Karpas-422 (cell line): ENCODE measurements around the gene INCA1. TPM values are rescaled to one million over a fixed set of nuclear protein-coding genes. Genes with fewer than 3 reads are reported as not detected.
A peak's percentile ranks its signal among the peaks of the same experiment; 100 is the strongest.

Source experiments
- DNase-seq: peaks from one replicate; pipeline ENCODE4 v3.0.0-alpha.2; 2015
- H2AFZ ChIP-seq: fragments of 200-600 bp; sonication (generic); 2 replicates; pipeline ENCODE4 v1.6.1; 2014; ENCODE audit warnings: antibody characterized with exemption, low read length, mixed read lengths
- H3K27ac ChIP-seq: fragments of 200-600 bp; sonication (generic); 2 replicates; pipeline ENCODE4 v1.5.1; 2014; ENCODE audit warnings: mild to moderate bottlenecking, low read length, moderate library complexity
- H3K27me3 ChIP-seq: fragments of 200-600 bp; sonication (generic); 2 replicates; pipeline ENCODE4 v1.6.1; 2014; ENCODE audit warnings: low read length, mixed read lengths
- H3K36me3 ChIP-seq: fragments of 200-600 bp; sonication (generic); 2 replicates; pipeline ENCODE4 v1.6.1; 2014; ENCODE audit warnings: low read length, mixed read lengths; ENCODE audit not compliant: insufficient read depth
- H3K4me1 ChIP-seq: fragments of 200-600 bp; sonication (generic); 2 replicates; pipeline ENCODE4 v1.6.1; 2014; ENCODE audit warnings: mild to moderate bottlenecking, low read length, mixed read lengths
- H3K4me2 ChIP-seq: fragments of 200-600 bp; sonication (generic); 2 replicates; pipeline ENCODE4 v1.6.1; 2014; ENCODE audit warnings: low read length, low read depth, mild to moderate bottlenecking; ENCODE audit not compliant: poor library complexity, severe bottlenecking
- H3K4me3 ChIP-seq: fragments of 200-600 bp; sonication (generic); 2 replicates; pipeline ENCODE4 v1.5.1; 2014; ENCODE audit warnings: mild to moderate bottlenecking, antibody characterized with exemption, low read length, mixed read lengths
- H3K79me2 ChIP-seq: fragments of 200-600 bp; sonication (generic); 2 replicates; pipeline ENCODE4 v1.6.1; 2014; ENCODE audit warnings: mild to moderate bottlenecking, low read length, mixed read lengths
- H3K9ac ChIP-seq: fragments of 200-600 bp; sonication (generic); 2 replicates; pipeline ENCODE4 v1.6.0; 2014; ENCODE audit warnings: low read length
- H3K9me2 ChIP-seq: fragments of 200-600 bp; sonication (generic), shearing (Covaris generic); replicated peaks from 2 replicates; pipeline ENCODE4 v1.6.0; 2014; ENCODE audit warnings: mild to moderate bottlenecking, low read length, moderate library complexity; ENCODE audit not compliant: insufficient read depth
- H3K9me3 ChIP-seq: fragments of 300-700, 200-600 bp; sonication (generic); 2 replicates; pipeline ENCODE4 v1.6.1; 2014; ENCODE audit warnings: low read length, mixed read lengths
- H4K20me1 ChIP-seq: fragments of 200-600 bp; sonication (generic); 2 replicates; pipeline ENCODE4 v1.6.1; 2014; ENCODE audit warnings: mild to moderate bottlenecking, antibody characterized with exemption, low read length, low read depth; ENCODE audit not compliant: insufficient read depth
- total RNA-seq: library from RNA; depleted of rRNA; stranded (reverse); fragments of >200 nt; shearing (Covaris generic); gene quantifications from 2 replicates; pipeline ENCODE4 v1.2.3, GENCODE V29; 2014; ENCODE audit warnings: low replicate concordance

INCA1 gene
- total RNA-seq, 1 experiment from 2014 or later = not detected

GRCh38 chr17:4999430-5000093, 2.2 kb upstream of the INCA1 start:
- Histone ChIP-seq H3K9me3 (no peaks in the 10 kb centered on the region), H3K9ac (peak overlapping the region; percentile 92), H3K9me2 (no peaks in the 10 kb centered on the region), H3K79me2 (peaks cover 21% of the 10 kb centered on the region), H3K27ac (peak overlapping the region; percentile 37; the same call in 1 of the 2 replicates), H3K4me2 (peak overlapping the region; percentile 86), H3K4me1 (peaks cover 18% of the 10 kb centered on the region), H2AFZ (no peak overlapping the region), H3K27me3 (no peaks in the 10 kb centered on the region), H3K4me3 (peak overlapping the region; percentile 78), H4K20me1 (no peaks in the 10 kb centered on the region), H3K36me3 (peaks cover 7% of the 10 kb centered on the region; the same call in 1 of the 2 replicates)
- no peak for DNase-seq

GRCh38 chr17:4998732-4999429, 1.6 kb upstream of the INCA1 start:
- Histone ChIP-seq H3K4me2 (peak overlapping the region; percentile 86), H2AFZ (no peak overlapping the region), H3K9ac (peak overlapping the region; percentile 92), H3K79me2 (peaks cover 21% of the 10 kb centered on the region), H3K36me3 (0 out of 2 replicates have a peak, but pooled peaks cover 3% of the 10 kb centered on the region), H3K27me3 (no peaks in the 10 kb centered on the region), H4K20me1 (no peaks in the 10 kb centered on the region), H3K4me1 (peaks cover 18% of the 10 kb centered on the region), H3K9me3 (no peaks in the 10 kb centered on the region), H3K27ac (peak overlapping the region; percentile 37), H3K9me2 (no peaks in the 10 kb centered on the region), H3K4me3 (peak overlapping the region; percentile 78)
- DNase-seq = peak; percentile 54

GRCh38 chr17:4998027-4998731, 857 bp upstream of the INCA1 start:
- H3K27me3 ChIP-seq = no peaks in the 10 kb centered on the region
- H3K9ac ChIP-seq = peak overlapping the region; percentile 92
- H3K27ac ChIP-seq = peak overlapping the region; percentile 37
- no peaks in the 10 kb centered on the region for H3K9me2 ChIP-seq
- peak overlapping the region; percentile 78 for H3K4me3 ChIP-seq
- peaks cover 21% of the 10 kb centered on the region for H3K79me2 ChIP-seq
- H3K36me3 ChIP-seq = 0 out of 2 replicates have a peak, but pooled peaks cover 2% of the 10 kb centered on the region
- 0 out of 2 replicates have a peak overlapping the region, but pooled peaks have one; percentile 57 for H2AFZ ChIP-seq
- H3K9me3 ChIP-seq = no peaks in the 10 kb centered on the region
- no peaks in the 10 kb centered on the region for H4K20me1 ChIP-seq
- no peak for DNase-seq
- H3K4me1 ChIP-seq = peaks cover 18% of the 10 kb centered on the region
- peak overlapping the region; percentile 86 for H3K4me2 ChIP-seq

GRCh38 chr17:4994081-4994595, 3.2 kb downstream of the INCA1 start:
- no peaks in the 10 kb centered on the region for H3K36me3 ChIP-seq
- H3K4me2 ChIP-seq = no peak overlapping the region
- no peaks in the 10 kb centered on the region for H3K9me2 ChIP-seq
- H3K27ac ChIP-seq = no peak overlapping the region
- no peaks in the 10 kb centered on the region for H3K27me3 ChIP-seq
- H3K79me2 ChIP-seq = peaks cover 13% of the 10 kb centered on the region
- H3K9me3 ChIP-seq = no peaks in the 10 kb centered on the region
- no peaks in the 10 kb centered on the region for H4K20me1 ChIP-seq
- peaks cover 14% of the 10 kb centered on the region for H3K4me1 ChIP-seq
- H2AFZ ChIP-seq = no peak overlapping the region
- no peak overlapping the region for H3K4me3 ChIP-seq
- no peak overlapping the region for H3K9ac ChIP-seq
- DNase-seq = no peak

- H3K27me3 ChIP-seq = no peaks in the 10 kb centered on the region
- H3K9me2 ChIP-seq = no peaks in the 10 kb centered on the region
- no peaks in the 10 kb centered on the region for H4K20me1 ChIP-seq
- peak; percentile 88 for DNase-seq
- no peaks in the 10 kb centered on the region for H3K9me3 ChIP-seq
- peaks cover 30% of the 10 kb centered on the region for H3K4me1 ChIP-seq
- H2AFZ ChIP-seq = peak overlapping the region; percentile 31; the same call in 1 of the 2 replicates
- H3K4me2 ChIP-seq = peak overlapping the region; percentile 95
- peak overlapping the region; percentile 97 for H3K4me3 ChIP-seq
- peak overlapping the region; percentile 79 for H3K27ac ChIP-seq
- H3K79me2 ChIP-seq = peaks cover 17% of the 10 kb centered on the region
- H3K9ac ChIP-seq = peak overlapping the region; percentile 98
- no peaks in the 10 kb centered on the region for H3K36me3 ChIP-seq
These were observed 9.4 kb downstream of the INCA1 start for GRCh38 chr17:4987767-4988567.

- Histone ChIP-seq H4K20me1 (no peaks in the 10 kb centered on the region), H3K9ac (peak within 1 kb of the TSS; percentile 98), H2AFZ (peak within 1 kb of the TSS; percentile 90), H3K9me2 (no peaks in the 10 kb centered on the region), H3K9me3 (no peaks in the 10 kb centered on the region), H3K4me2 (peak within 1 kb of the TSS; percentile 95), H3K27me3 (no peaks in the 10 kb centered on the region), H3K79me2 (peaks cover 17% of the 10 kb centered on the region), H3K36me3 (no peaks in the 10 kb centered on the region), H3K27ac (peak within 1 kb of the TSS; percentile 79), H3K4me3 (peak within 1 kb of the TSS; percentile 97), H3K4me1 (peaks cover 38% of the 10 kb centered on the region)
- peak; percentile 95 for DNase-seq
These were observed 10.2 kb downstream of the INCA1 start, which contains the start of gene CAMTA2 for GRCh38 chr17:4986951-4987766. CAMTA2 (minus strand) TSS chr17:4987675; CDS start chr17:4986222, 1,453 bp downstream.

- Histone ChIP-seq H3K4me3 (peak overlapping the region; percentile 97), H3K9ac (peak overlapping the region; percentile 98), H3K4me2 (peak overlapping the region; percentile 95), H2AFZ (peak overlapping the region; percentile 90; the same call in 1 of the 2 replicates), H3K27ac (peak overlapping the region; percentile 68), H3K79me2 (peaks cover 17% of the 10 kb centered on the region), H3K9me2 (no peaks in the 10 kb centered on the region), H3K27me3 (no peaks in the 10 kb centered on the region), H3K9me3 (no peaks in the 10 kb centered on the region), H4K20me1 (no peaks in the 10 kb centered on the region), H3K36me3 (no peaks in the 10 kb centered on the region), H3K4me1 (peaks cover 46% of the 10 kb centered on the region)
- peak; percentile 62 for DNase-seq
These were observed 10.9 kb downstream of the INCA1 start for GRCh38 chr17:4986403-4986802.
